HCT116 (cell line): ENCODE data around the gene APP. TPM values are rescaled to one million over a fixed set of nuclear protein-coding genes. Genes with fewer than 3 reads are reported as not detected.

Experiments
- ATAC-seq: fragments of 200-7000 bp; cut with Tn5 transposase; 2 replicates; pipeline ENCODE4 v1.9.1; 2020; ENCODE audit warnings: mild to moderate bottlenecking, moderate library complexity
- BruUV-seq: library from RNA; stranded (reverse); fragments of 400-500 nt; replicated peaks from 2 replicates; lab custom pipeline; 2021; lab: Mats Ljungman, UMichigan
- CTCF ChIA-PET: fragments of 300-600 bp; sonication (Branson Sonifier 250); formaldehyde crosslinking; loops from one replicate; lab custom pipeline; 2021; ENCODE audit warnings: antibody characterized with exemption; lab: Charles Lee
- POLR2A ChIA-PET: fragments of 300-600, 350-600 bp; sonication (Branson Sonifier 250); formaldehyde crosslinking; loops from one replicate; lab custom pipeline; 2021; ENCODE audit warnings: antibody characterized with exemption; lab: Charles Lee
- RAD21 ChIA-PET, 2 experiments: fragments of 300-600 bp; sonication (Branson Sonifier 250); formaldehyde crosslinking; loops; one replicate each; lab custom pipeline; 2023; ENCODE audit warnings: low total read pairs in 2 of 2; ENCODE audit not compliant: uncharacterized antibody in 2 of 2, unreplicated experiment in 2 of 2, low non-redundant PET in 1 of 2; lab: Charles Lee
- DNase-seq: peaks from one replicate; pipeline ENCODE4 v3.0.0-alpha.2; 2010; ENCODE audit warnings: low read depth, low spot score
- H2AFZ ChIP-seq: fragments of 200-600 bp; shearing (Covaris generic), sonication (generic); 2 replicates; pipeline ENCODE4 v1.6.1; 2017; ENCODE audit warnings: low read depth, mixed run types, mixed read lengths, antibody characterized with exemption, low read length; ENCODE audit not compliant: poor library complexity, severe bottlenecking
- H3K27ac ChIP-seq: 2 replicates; pipeline ENCODE4 v1.5.1; 2012; ENCODE audit warnings: low read depth, low read length
- H3K27me3 ChIP-seq: fragments of 200-600 bp; sonication (generic); 2 replicates; pipeline ENCODE4 v1.6.1; 2016; ENCODE audit warnings: mixed run types, low read length, mixed read lengths; ENCODE audit not compliant: insufficient read depth
- H3K36me3 ChIP-seq, 2 experiments: fragments of 200-500 bp in 1 of 2; fragments of 200-600 bp in 1 of 2; sonication (Bioruptor generic) in 1 of 2; sonication (generic) in 1 of 2; 2 replicates each; pipeline versions ENCODE4 v1.5.1 to v1.6.1; 2014 to 2016; ENCODE audit warnings: low read length in 2 of 2, inconsistent platforms in 1 of 2, mixed read lengths in 1 of 2, mixed run types in 1 of 2; ENCODE audit not compliant: insufficient read depth in 2 of 2, control insufficient read depth in 1 of 2
- H3K4me1 ChIP-seq, 2 experiments: fragments of 200-600 bp in 1 of 2; sonication (generic) in 1 of 2; 2 replicates each; pipeline versions ENCODE4 v1.5.1 to v1.6.1; 2012 to 2017; ENCODE audit warnings: low read length in 2 of 2, inconsistent platforms in 1 of 2, mild to moderate bottlenecking in 1 of 2, mixed read lengths in 1 of 2, mixed run types in 1 of 2, moderate library complexity in 1 of 2; ENCODE audit not compliant: insufficient read depth in 2 of 2, control insufficient read depth in 1 of 2
- H3K4me2 ChIP-seq: fragments of 200-600 bp; sonication (generic); 2 replicates; pipeline ENCODE4 v1.6.1; 2017; ENCODE audit warnings: mixed run types, low read length, mixed read lengths
- H3K4me3 ChIP-seq, 2 experiments: fragments of 200-600 bp in 1 of 2; sonication (generic) in 1 of 2; replicated peaks in 1 of 2; 2 replicates each; pipeline ENCODE4 v1.5.1; 2011 to 2016; ENCODE audit warnings: low read length in 2 of 2, control low read depth in 1 of 2, low read depth in 1 of 2, mild to moderate bottlenecking in 1 of 2, mixed read lengths in 1 of 2, mixed run types in 1 of 2
- H3K79me2 ChIP-seq: fragments of 200-600 bp; sonication (generic); 2 replicates; pipeline ENCODE4 v1.6.1; 2017; ENCODE audit warnings: mild to moderate bottlenecking, mixed run types, low read length, moderate library complexity, mixed read lengths; ENCODE audit not compliant: insufficient read depth
- H3K9ac ChIP-seq: fragments of 200-600 bp; sonication (generic); 2 replicates; pipeline ENCODE4 v1.6.1; 2016; ENCODE audit warnings: low read length, mixed read lengths
- H3K9me2 ChIP-seq: fragments of 200-600 bp; sonication (generic), shearing (Covaris generic); 2 replicates; pipeline ENCODE4 v1.6.1; 2017; ENCODE audit warnings: mixed run types, mild to moderate bottlenecking, moderate library complexity; ENCODE audit not compliant: insufficient read depth
- H3K9me3 ChIP-seq, 2 experiments: fragments of 200-500 bp in 1 of 2; fragments of 200-600 bp in 1 of 2; sonication (Bioruptor generic) in 1 of 2; sonication (generic) in 1 of 2; 2 replicates each; pipeline ENCODE4 v1.6.1; 2014 to 2017; ENCODE audit warnings: low read length in 2 of 2, mixed read lengths in 2 of 2, inconsistent platforms in 1 of 2, low read depth in 1 of 2, mild to moderate bottlenecking in 1 of 2, mixed run types in 1 of 2, moderate library complexity in 1 of 2; ENCODE audit not compliant: control insufficient read depth in 1 of 2, insufficient read depth in 1 of 2
- H4K20me1 ChIP-seq: fragments of 200-600 bp; sonication (generic), shearing (Covaris generic); 2 replicates; pipeline ENCODE4 v1.6.1; 2017; ENCODE audit warnings: mixed run types, mild to moderate bottlenecking, moderate library complexity; ENCODE audit not compliant: insufficient read depth
- CBX3 ChIP-seq: IDR thresholded peaks from 2 replicates; pipeline ENCODE4 v1.6.1; 2012; ENCODE audit warnings: low read depth
- CEBPB ChIP-seq: IDR thresholded peaks from 2 replicates; pipeline ENCODE4 v1.6.1; 2012; ENCODE audit warnings: low read depth
- CTCF ChIP-seq, 3 experiments: fragments of 200-600 bp in 1 of 3; sonication (generic) in 1 of 3; IDR thresholded peaks in 2 of 3; conservative IDR thresholded peaks in 1 of 3; 2 replicates each; pipeline ENCODE4 v1.5.1; 2012 to 2017; ENCODE audit warnings: low read depth in 2 of 3, low read length in 2 of 3, antibody characterized with exemption in 1 of 3, borderline replicate concordance in 1 of 3, control low read depth in 1 of 3, mild to moderate bottlenecking in 1 of 3, mixed read lengths in 1 of 3, mixed run types in 1 of 3, moderate library complexity in 1 of 3; ENCODE audit not compliant: insufficient read depth in 1 of 3
- ELF1 ChIP-seq: IDR thresholded peaks from 2 replicates; pipeline ENCODE4 v1.6.1; 2012; ENCODE audit warnings: low read depth, borderline replicate concordance
- EZH2 ChIP-seq: fragments of 200-600 bp; sonication (generic); IDR thresholded peaks from 2 replicates; pipeline ENCODE4 v1.6.1; 2017; ENCODE audit warnings: antibody characterized with exemption, mixed run types
- EZH2phosphoT487 ChIP-seq: fragments of 200-600 bp; IDR thresholded peaks from 2 replicates; pipeline ENCODE4 v1.6.1; 2018; ENCODE audit warnings: antibody characterized with exemption, borderline replicate concordance
- FOSL1 ChIP-seq: IDR thresholded peaks from 2 replicates; pipeline ENCODE4 v1.6.1; 2012; ENCODE audit warnings: low read depth
- JUND ChIP-seq: IDR thresholded peaks from 2 replicates; pipeline ENCODE4 v1.6.1; 2012
- MAX ChIP-seq: IDR thresholded peaks from 2 replicates; pipeline ENCODE4 v1.6.1; 2012
- POLR2A ChIP-seq: IDR thresholded peaks from 2 replicates; pipeline ENCODE4 v1.7.0; 2011; ENCODE audit warnings: borderline replicate concordance; ENCODE audit not compliant: insufficient read depth, insufficient read length; ENCODE audit errors: extremely low read depth
- POLR2AphosphoS5 ChIP-seq: IDR thresholded peaks from 2 replicates; pipeline ENCODE4 v1.6.1; 2011; ENCODE audit warnings: mild to moderate bottlenecking, low read depth, low read length, moderate library complexity
- REST ChIP-seq: IDR thresholded peaks from 2 replicates; pipeline ENCODE4 v1.6.1; 2012; ENCODE audit warnings: low read depth
- SRF ChIP-seq: IDR thresholded peaks from 2 replicates; pipeline ENCODE4 v1.6.1; 2012; ENCODE audit warnings: low read depth
- TCF7L2 ChIP-seq: IDR thresholded peaks from 2 replicates; pipeline ENCODE4 v1.7.0; 2011; ENCODE audit warnings: borderline replicate concordance, inconsistent platforms; ENCODE audit not compliant: insufficient read depth, insufficient read length; ENCODE audit errors: extremely low read depth
- ZFX ChIP-seq: fragments of 450-650 bp; IDR thresholded peaks from 2 replicates; pipeline ENCODE4 v1.6.1; 2017
- ZNF274 ChIP-seq: fragments of 200-500 bp; sonication (Bioruptor generic); IDR thresholded peaks from 2 replicates; pipeline ENCODE4 v1.6.1; 2014; ENCODE audit warnings: mild to moderate bottlenecking, low read depth, low read length, inconsistent platforms
- intact Hi-C: fragments of 100-400 bp; cut with micrococcal nuclease; formaldehyde crosslinking; loops from 2 replicates; pipeline ENCODE4 v1.10.0; 2022
- total RNA-seq: library from RNA; stranded (reverse); gene quantifications from one replicate; pipeline ENCODE4 v1.2.1, GENCODE V29; 2021; ENCODE audit not compliant: unreplicated experiment

Gene APP
- total RNA-seq, 1 experiment from 2014 or later: 267 TPM

- intact Hi-C loops: no loop called here
- Histone ChIP-seq H3K9ac (no peak overlapping the region), H3K4me1 (no peaks in the 10 kb centered on the region), H4K20me1 (no peaks in the 10 kb centered on the region), H3K4me3 (no peak overlapping the region), H3K36me3 (no peaks in the 10 kb centered on the region), H2AFZ (no peak overlapping the region), H3K27ac (no peak overlapping the region), H3K79me2 (no peaks in the 10 kb centered on the region), H3K27me3 (no peaks in the 10 kb centered on the region), H3K9me2 (no peaks in the 10 kb centered on the region), H3K4me2 (no peak overlapping the region)
- ChIA-PET RAD21 (no interaction called here), CTCF (no interaction called here), POLR2A (no interaction called here)
- BruUV-seq: no TSS peak
- TF ChIP-seq CBX3 (no peak), MAX (no peak), EZH2 (no peak)
- TF ChIP-seq, all 23 proteins: peak for 0
- DNase-seq: no peak
- H3K9me3 ChIP-seq: no peaks in the 10 kb centered on the region
- ATAC-seq: no peak
These were observed 14.9 kb upstream of the APP start for GRCh38 chr21:26185446-26185845.

- no peaks in the 10 kb centered on the region for H3K9me2 ChIP-seq
- intact Hi-C loops: no loop called here
- H3K4me3 ChIP-seq: no peak overlapping the region
- no peaks in the 10 kb centered on the region for H3K4me1 ChIP-seq
- POLR2A ChIA-PET: no interaction called here
- no peaks in the 10 kb centered on the region for H3K36me3 ChIP-seq
- CTCF ChIA-PET: no interaction called here
- H2AFZ ChIP-seq: no peak overlapping the region
- no peaks in the 10 kb centered on the region for H3K27me3 ChIP-seq
- no peaks in the 10 kb centered on the region for H3K79me2 ChIP-seq
- TF ChIP-seq ELF1: no peak
- TF ChIP-seq MAX: no peak
- TF ChIP-seq EZH2: no peak
- no peak for TF ChIP-seq TCF7L2
- TF ChIP-seq CBX3: no peak
- no peak for TF ChIP-seq CTCF (IDR thresholded peaks at IDR 0.05 in 2 of 3, conservative IDR thresholded peaks at IDR 0.05 in 1 of 3; ENCODE audit: borderline replicate concordance in 1 of 3, insufficient read depth in 1 of 3, low read depth in 2 of 3, low read length in 2 of 3)
- no peak for TF ChIP-seq SRF
- TF ChIP-seq FOSL1: no peak
- no peak for TF ChIP-seq POLR2A
- no peak for TF ChIP-seq POLR2AphosphoS5
- no peak for TF ChIP-seq CEBPB
- TF ChIP-seq JUND: no peak
- TF ChIP-seq EZH2phosphoT487: no peak
- TF ChIP-seq REST: no peak
- no peak for TF ChIP-seq ZFX
- no peak for TF ChIP-seq ZNF274
- TF ChIP-seq, all 23 proteins: peak for 0
- no peak for DNase-seq
- Histone ChIP-seq H3K9ac (no peak overlapping the region), H3K4me2 (no peak overlapping the region), H3K9me3 (no peaks in the 10 kb centered on the region), H4K20me1 (no peaks in the 10 kb centered on the region), H3K27ac (no peak overlapping the region)
- BruUV-seq: no TSS peak
- RAD21 ChIA-PET: no interaction called here
- no peak for ATAC-seq
These were observed 14.5 kb upstream of the APP start for GRCh38 chr21:26185021-26185420.
